CD4-positive, alpha-beta memory T cell (primary cell): ENCODE data around the gene GLB1L2. TPM values are rescaled to one million over a fixed set of nuclear protein-coding genes. Genes with fewer than 3 reads are reported as not detected.
"Not testable (repeated sequence)": the region's sequence is repeated elsewhere in the genome, so short reads cannot be mapped to it uniquely, and the experiment has no call there.

Source experiments
- CTCF ChIA-PET: fragments of 350-600 bp; sonication (Branson Sonifier 250); formaldehyde crosslinking; loops from one replicate; lab custom pipeline; 2021; ENCODE audit warnings: inconsistent platforms; ENCODE audit not compliant: partially characterized antibody; lab: Charles Lee
- POLR2A ChIA-PET: fragments of 350-600 bp; sonication (Branson Sonifier 250); formaldehyde crosslinking; loops from one replicate; lab custom pipeline; 2021; ENCODE audit not compliant: partially characterized antibody; lab: Charles Lee
- DNase-seq, 5 donors: peaks; one replicate each; pipeline versions ENCODE4 v3.0.0 to v3.0.0-alpha.2; 2020 to 2022; ENCODE audit warnings: mixed read lengths in 1 of 5
- H3K27ac ChIP-seq: one replicate; pipeline ENCODE4 v1.7.0; 2013; ENCODE audit warnings: low read depth, low read length
- H3K27me3 ChIP-seq: 2 replicates; pipeline ENCODE4 v1.7.0; 2013; ENCODE audit warnings: mild to moderate bottlenecking, low read length, moderate library complexity; ENCODE audit not compliant: insufficient read depth
- H3K36me3 ChIP-seq: 2 replicates; pipeline ENCODE4 v1.7.0; 2013; ENCODE audit warnings: mild to moderate bottlenecking, low read length, moderate library complexity; ENCODE audit not compliant: insufficient read depth
- H3K4me1 ChIP-seq: 2 replicates; pipeline ENCODE4 v1.7.0; 2013; ENCODE audit warnings: mild to moderate bottlenecking, low read length, moderate library complexity; ENCODE audit not compliant: insufficient read depth
- H3K4me3 ChIP-seq, 2 donors: one replicate each; pipeline ENCODE4 v1.7.0; 2013; ENCODE audit warnings: low read length in 2 of 2, mild to moderate bottlenecking in 1 of 2
- H3K9me3 ChIP-seq, 2 donors: one replicate each; pipeline ENCODE4 v1.7.0; 2013; ENCODE audit warnings: low read length in 2 of 2, control low read depth in 1 of 2; ENCODE audit not compliant: control insufficient read depth in 1 of 2
- H3K27ac Mint-ChIP-seq, 7 donors: one replicate each; pipeline ENCODE4 v1.8.0; 2020 to 2021; ENCODE audit warnings: mixed read lengths in 7 of 7, mild to moderate bottlenecking in 6 of 7, inconsistent platforms in 3 of 7, moderate library complexity in 3 of 7
- H3K27me3 Mint-ChIP-seq, 2 donors: one replicate each; pipeline ENCODE4 v1.8.0; 2020 to 2021; ENCODE audit warnings: mixed read lengths in 2 of 2
- H3K36me3 Mint-ChIP-seq, 2 donors: one replicate each; pipeline ENCODE4 v1.8.0; 2020 to 2021; ENCODE audit warnings: mixed read lengths in 2 of 2, inconsistent platforms in 1 of 2, mild to moderate bottlenecking in 1 of 2
- H3K4me1 Mint-ChIP-seq, 4 donors: one replicate each; pipeline ENCODE4 v1.8.0; 2020 to 2021; ENCODE audit warnings: mixed read lengths in 4 of 4, mild to moderate bottlenecking in 1 of 4
- H3K4me3 Mint-ChIP-seq, 8 donors: one replicate each; pipeline ENCODE4 v1.8.0; 2020 to 2021; ENCODE audit warnings: mixed read lengths in 8 of 8, mild to moderate bottlenecking in 7 of 8, moderate library complexity in 6 of 8, inconsistent platforms in 3 of 8
- H3K9me3 Mint-ChIP-seq, 8 donors: one replicate each; pipeline ENCODE4 v1.8.0; 2020 to 2021; ENCODE audit warnings: mixed read lengths in 8 of 8, mild to moderate bottlenecking in 5 of 8, inconsistent platforms in 3 of 8, moderate library complexity in 1 of 8
- intact Hi-C: fragments of 100-400 bp; cut with micrococcal nuclease; formaldehyde crosslinking; loops from one replicate; pipeline ENCODE4 v1.15.1; 2023
- polyA plus RNA-seq, 2 donors: library from polyadenylated mRNA; unstranded; fragments of 300-500 nt; fragmentation: Illumina TruSeq; gene quantifications; one replicate each; pipeline ENCODE4 v1.2.3, GENCODE V29; 2021
- total RNA-seq, 2 experiments: library from RNA; stranded (reverse); gene quantifications; one replicate each; pipeline ENCODE4 v1.2.3, GENCODE V29; 2021

Gene GLB1L2
- total and polyA plus RNA-seq, 4 experiments from 2014 or later = 0.43 to 1.5 (median 0.99) TPM

DNA sequence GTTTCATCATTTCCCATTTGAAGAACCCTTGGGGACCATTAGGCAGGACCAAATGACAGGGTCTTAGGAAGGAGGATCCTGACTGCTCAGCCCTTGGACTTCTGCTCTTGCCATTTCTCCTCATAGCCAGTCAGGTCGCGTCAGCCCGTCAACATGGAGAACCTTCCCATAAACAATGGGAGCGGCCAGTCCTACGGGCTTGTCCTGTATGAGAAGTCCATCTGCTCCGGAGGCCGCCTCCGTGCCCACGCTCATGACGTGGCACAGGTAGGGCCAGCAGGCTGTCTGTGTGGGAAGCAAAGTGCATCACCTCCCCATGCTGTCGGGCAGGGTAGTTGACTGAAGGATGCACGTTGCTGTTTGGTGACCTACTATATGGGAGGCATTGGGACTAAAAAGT is 19.6 kb upstream of the GLB1L2 start:
- no peak overlapping the region for H3K27ac Mint-ChIP-seq
- intact Hi-C loops = no loop called here
- H3K36me3 ChIP-seq = no peaks in the 10 kb centered on the region
- no peaks in the 10 kb centered on the region for H3K9me3 ChIP-seq
- peaks cover 3% of the 10 kb centered on the region in 2 donors for H3K36me3 Mint-ChIP-seq
- no peak overlapping the region for H3K4me3 ChIP-seq
- no peaks in the 10 kb centered on the region for H3K27me3 Mint-ChIP-seq
- peaks cover 0 to 10% (median 8%) of the 10 kb centered on the region in 8 donors for H3K9me3 Mint-ChIP-seq
- POLR2A ChIA-PET = no interaction called here
- H3K27ac ChIP-seq = no peak overlapping the region
- CTCF ChIA-PET = no interaction called here
- no peak for DNase-seq
- no peaks in the 10 kb centered on the region for H3K4me1 ChIP-seq
- H3K4me3 Mint-ChIP-seq = no peak overlapping the region
- no peaks in the 10 kb centered on the region for H3K27me3 ChIP-seq
- H3K4me1 Mint-ChIP-seq = no peaks in the 10 kb centered on the region

DNA sequence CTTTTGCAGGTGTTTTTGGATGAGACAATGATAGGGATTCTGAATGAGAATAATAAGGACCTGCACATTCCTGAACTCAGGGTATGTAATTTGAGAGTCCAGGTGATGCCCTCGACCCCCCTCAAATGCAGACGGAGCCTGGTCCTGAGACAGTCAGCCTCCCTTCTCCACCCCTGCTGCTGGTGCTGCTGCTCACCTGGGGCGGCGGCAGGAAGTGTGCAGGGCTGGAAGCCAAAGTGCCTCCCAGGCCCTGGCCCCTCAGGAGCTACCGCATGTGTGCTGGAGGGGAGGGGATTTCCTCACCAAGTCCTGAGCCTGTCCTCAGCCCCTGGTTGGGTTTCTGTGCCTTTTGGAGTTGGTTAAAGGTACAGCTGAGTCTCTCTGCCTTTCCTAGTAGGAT is 19.0 kb upstream of the GLB1L2 start:
- intact Hi-C loops = no loop called here
- H3K27me3 Mint-ChIP-seq = no peaks in the 10 kb centered on the region
- Histone ChIP-seq H3K4me1 (no peaks in the 10 kb centered on the region), H3K36me3 (no peaks in the 10 kb centered on the region), H3K27me3 (no peaks in the 10 kb centered on the region), H3K27ac (no peak overlapping the region), H3K9me3 (no peaks in the 10 kb centered on the region), H3K4me3 (no peak overlapping the region)
- DNase-seq = no peak
- H3K9me3 Mint-ChIP-seq = peaks cover 0 to 16% (median 14%) of the 10 kb centered on the region in 8 donors
- H3K27ac Mint-ChIP-seq = no peak overlapping the region
- H3K4me1 Mint-ChIP-seq = no peaks in the 10 kb centered on the region
- CTCF ChIA-PET = no interaction called here
- H3K4me3 Mint-ChIP-seq = no peak overlapping the region
- POLR2A ChIA-PET = no interaction called here
- H3K36me3 Mint-ChIP-seq = peaks cover 4 to 7% of the 10 kb centered on the region in 2 donors

DNA sequence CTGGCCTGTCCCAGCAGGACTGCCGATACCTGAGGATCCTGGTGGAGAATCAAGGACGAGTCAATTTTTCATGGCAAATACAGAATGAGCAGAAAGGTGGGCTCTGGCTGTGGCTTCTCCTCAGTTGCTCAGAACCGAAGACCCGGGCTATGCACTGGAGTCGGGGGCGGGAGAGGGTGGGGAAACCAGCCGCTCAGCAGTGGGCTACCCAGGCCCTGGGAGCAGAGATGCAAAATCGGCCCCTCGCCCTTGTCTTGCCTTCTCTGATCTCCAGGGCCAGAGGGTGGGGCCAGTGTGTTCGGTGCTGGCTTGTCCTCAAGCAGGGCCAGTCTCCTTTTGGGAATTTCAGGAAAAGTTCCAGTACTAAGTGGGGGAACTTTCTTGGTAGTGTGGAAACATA is 18.4 kb upstream of the GLB1L2 start:
- POLR2A ChIA-PET = no interaction called here
- Histone ChIP-seq H3K27ac (no peak overlapping the region), H3K4me3 (no peak overlapping the region), H3K9me3 (no peaks in the 10 kb centered on the region), H3K4me1 (no peaks in the 10 kb centered on the region), H3K27me3 (no peaks in the 10 kb centered on the region), H3K36me3 (no peaks in the 10 kb centered on the region)
- Mint-ChIP-seq H3K9me3 (peaks cover 0 to 20% (median 19%) of the 10 kb centered on the region in 8 donors), H3K4me3 (no peak overlapping the region), H3K4me1 (no peaks in the 10 kb centered on the region), H3K27me3 (no peaks in the 10 kb centered on the region), H3K36me3 (peaks cover 5 to 8% of the 10 kb centered on the region in 2 donors), H3K27ac (no peak overlapping the region)
- no peak for DNase-seq
- intact Hi-C loops = no loop called here
- CTCF ChIA-PET = no interaction called here

DNA sequence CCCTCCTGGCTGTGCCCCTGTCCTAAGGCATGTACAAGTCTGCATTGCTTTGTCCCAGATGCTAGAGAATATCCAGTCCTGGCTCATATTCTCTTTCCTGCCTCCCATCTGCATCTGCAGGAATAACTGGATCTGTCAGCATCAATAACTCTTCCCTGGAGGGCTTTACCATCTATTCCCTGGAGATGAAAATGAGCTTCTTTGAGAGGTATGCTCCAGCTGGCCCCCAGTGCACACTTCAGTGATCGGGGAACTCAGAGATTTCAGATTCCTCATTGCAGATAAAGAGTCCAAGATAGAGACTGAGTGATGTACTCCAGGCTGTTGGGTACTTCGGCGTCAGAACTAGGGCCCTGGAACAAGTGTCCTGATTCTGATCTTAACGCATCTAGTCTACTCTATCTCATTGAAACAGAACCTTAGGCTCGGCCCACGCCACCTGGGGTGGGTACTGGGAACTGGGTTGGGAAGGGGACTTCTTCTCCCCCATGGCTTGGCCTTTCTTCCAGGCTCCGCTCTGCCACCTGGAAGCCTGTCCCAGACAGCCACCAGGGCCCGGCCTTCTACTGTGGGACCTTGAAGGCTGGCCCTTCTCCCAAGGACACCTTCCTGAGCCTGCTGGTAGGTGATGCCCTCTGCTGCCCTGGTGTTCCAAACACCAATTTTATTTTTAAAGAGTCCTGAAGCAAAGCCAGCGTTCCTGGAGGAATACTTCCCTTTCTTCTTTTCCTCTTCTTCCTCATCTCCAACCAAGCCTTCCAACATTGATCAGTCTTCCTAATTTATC is 17.8 kb upstream of the GLB1L2 start:
- H3K36me3 Mint-ChIP-seq = peaks cover 5 to 8% of the 10 kb centered on the region in 2 donors
- H3K9me3 ChIP-seq = no peaks in the 10 kb centered on the region
- no peak overlapping the region for H3K27ac ChIP-seq
- no peaks in the 10 kb centered on the region for H3K27me3 Mint-ChIP-seq
- H3K9me3 Mint-ChIP-seq = peaks cover 0 to 27% (median 21%) of the 10 kb centered on the region in 8 donors
- no peak overlapping the region for H3K27ac Mint-ChIP-seq
- no peaks in the 10 kb centered on the region for H3K27me3 ChIP-seq
- CTCF ChIA-PET = no interaction called here
- H3K4me1 ChIP-seq = no peaks in the 10 kb centered on the region
- intact Hi-C loops = no loop called here
- H3K36me3 ChIP-seq = no peaks in the 10 kb centered on the region
- no peak overlapping the region for H3K4me3 ChIP-seq
- DNase-seq = no peak
- POLR2A ChIA-PET = no interaction called here
- no peak overlapping the region for H3K4me3 Mint-ChIP-seq
- no peaks in the 10 kb centered on the region for H3K4me1 Mint-ChIP-seq

DNA sequence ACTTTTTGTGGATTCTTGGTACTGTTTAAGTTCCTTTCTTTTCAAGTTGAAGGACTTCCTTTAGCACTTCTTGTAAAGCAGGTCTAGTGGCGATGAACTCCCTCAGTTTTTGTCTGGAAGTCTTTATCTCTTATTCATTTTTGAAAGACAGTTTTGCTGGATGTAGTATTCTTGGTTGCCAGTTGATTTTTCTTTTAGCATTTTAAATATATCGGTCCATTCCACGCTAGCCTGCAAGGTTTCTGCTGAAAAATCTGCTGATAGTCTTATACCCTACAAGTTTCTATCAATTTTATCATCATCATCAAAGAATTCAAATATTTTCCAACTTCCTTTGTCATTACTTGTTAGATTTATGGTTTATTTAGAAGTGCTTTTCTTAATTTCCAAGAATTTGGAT is 14.7 kb upstream of the GLB1L2 start:
- Mint-ChIP-seq H3K4me1 (no peaks in the 10 kb centered on the region), H3K36me3 (peaks cover 10 to 19% of the 10 kb centered on the region in 2 donors), H3K27me3 (peaks cover 1 to 3% of the 10 kb centered on the region in 2 donors), H3K27ac (no peak overlapping the region), H3K9me3 (peaks cover 2 to 50% (median 41%) of the 10 kb centered on the region in 8 donors), H3K4me3 (no peak overlapping the region)
- DNase-seq = no peak
- Histone ChIP-seq H3K27me3 (no peaks in the 10 kb centered on the region), H3K27ac (no peak overlapping the region), H3K9me3 (no peaks in the 10 kb centered on the region), H3K4me3 (no peak overlapping the region), H3K36me3 (no peaks in the 10 kb centered on the region), H3K4me1 (no peaks in the 10 kb centered on the region)
- POLR2A ChIA-PET = no interaction called here
- CTCF ChIA-PET = no interaction called here
- intact Hi-C loops = no loop called here

DNA sequence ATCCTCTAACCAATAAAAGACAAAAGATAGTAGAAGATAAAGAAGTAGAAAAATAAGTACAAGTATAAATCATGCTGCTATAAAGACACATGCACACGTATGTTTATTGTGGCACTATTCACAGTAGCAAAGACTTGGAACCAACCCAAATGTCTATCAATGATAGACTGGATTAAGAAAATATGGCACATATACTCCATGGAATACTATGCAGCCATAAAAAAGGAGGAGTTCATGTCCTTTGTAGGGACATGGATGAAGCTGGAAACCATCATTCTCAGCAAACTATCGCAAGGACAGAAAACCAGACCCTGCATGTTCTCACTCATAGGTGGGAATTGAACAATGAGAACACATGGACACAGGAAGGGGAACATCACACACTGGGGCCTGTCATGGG is 10.4 kb upstream of the GLB1L2 start:
- H3K27me3 ChIP-seq, H3K27ac Mint-ChIP-seq, intact Hi-C loops, H3K27me3 Mint-ChIP-seq, H3K36me3 ChIP-seq, H3K4me3 ChIP-seq, DNase-seq, H3K4me3 Mint-ChIP-seq, H3K4me1 Mint-ChIP-seq, H3K9me3 ChIP-seq, H3K4me1 ChIP-seq, POLR2A ChIA-PET, H3K27ac ChIP-seq, CTCF ChIA-PET: not testable (repeated sequence)
- H3K9me3 Mint-ChIP-seq = peaks cover 2 to 50% (median 41%) of the 10 kb centered on the region in 8 donors
- peaks cover 10 to 19% of the 10 kb centered on the region in 2 donors for H3K36me3 Mint-ChIP-seq

DNA sequence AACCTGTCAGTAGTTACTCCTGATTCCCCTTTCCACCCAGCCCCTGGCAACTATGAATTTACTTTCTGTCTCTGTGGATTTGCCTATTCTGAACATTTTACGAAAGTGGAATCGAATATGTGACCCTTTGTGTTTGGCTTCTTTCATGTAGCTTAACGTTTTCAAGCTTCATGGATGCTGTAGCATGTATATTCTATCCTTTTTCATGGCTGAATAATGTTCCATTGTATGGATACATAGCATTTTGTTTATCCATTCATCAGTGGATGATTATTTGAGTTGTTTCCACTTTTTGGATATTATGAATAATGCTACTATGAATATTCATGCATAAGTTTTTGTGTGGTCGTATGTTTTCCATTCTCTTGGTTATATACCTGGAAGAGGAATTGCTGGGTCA is 9.2 kb upstream of the GLB1L2 start:
- H3K4me1 Mint-ChIP-seq = no peaks in the 10 kb centered on the region
- H3K9me3 Mint-ChIP-seq = peaks cover 2 to 38% (median 31%) of the 10 kb centered on the region in 8 donors
- no peak overlapping the region for H3K4me3 Mint-ChIP-seq
- peaks cover 1 to 3% of the 10 kb centered on the region in 2 donors for H3K27me3 Mint-ChIP-seq
- no peaks in the 10 kb centered on the region for H3K27me3 ChIP-seq
- H3K36me3 Mint-ChIP-seq = peaks cover 8 to 15% of the 10 kb centered on the region in 2 donors
- ChIA-PET POLR2A (no interaction called here), CTCF (no interaction called here)
- no peak overlapping the region for H3K4me3 ChIP-seq
- no peak overlapping the region for H3K27ac Mint-ChIP-seq
- H3K36me3 ChIP-seq = no peaks in the 10 kb centered on the region
- H3K4me1 ChIP-seq = no peaks in the 10 kb centered on the region
- no peak overlapping the region for H3K27ac ChIP-seq
- H3K9me3 ChIP-seq = no peaks in the 10 kb centered on the region
- no peak for DNase-seq
- intact Hi-C loops = no loop called here
